ENCODE results near the gene KCNK3. TPM values are rescaled to one million over a fixed set of nuclear protein-coding genes. Genes with fewer than 3 reads are reported as not detected.

KCNK3 gene
- polyA plus RNA-seq, 1 donor from 2014 or later = 12.9 TPM

DNA sequence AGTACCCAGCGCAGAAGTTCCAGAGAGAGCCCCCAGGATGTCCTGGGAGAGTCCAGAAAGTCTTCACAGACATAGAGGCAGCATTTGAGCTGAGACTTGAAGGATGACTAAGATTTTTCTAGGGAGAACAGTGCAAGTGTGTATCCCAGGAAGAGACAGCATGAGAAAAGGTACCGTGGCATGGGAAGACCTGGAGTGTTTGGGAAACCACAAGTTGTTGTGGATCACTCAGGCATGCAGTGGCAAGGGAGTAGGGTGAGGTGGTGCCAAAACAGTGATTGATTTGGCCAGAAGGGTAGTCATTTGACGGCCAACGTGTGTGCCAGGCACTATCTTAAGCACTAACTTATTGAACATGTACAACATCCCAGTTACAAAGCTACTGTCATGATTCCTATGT is 24.5 kb upstream of the KCNK3 start:
- no peak overlapping the region for H2AFZ ChIP-seq (ENCODE audit: low read depth, low read length)
- H3K9me2 ChIP-seq (ENCODE audit: insufficient read depth, low read length) = no peaks in the 10 kb centered on the region
- no peaks in the 10 kb centered on the region for H4K20me1 ChIP-seq (ENCODE audit: insufficient read depth)
- H3K4me3 ChIP-seq (ENCODE audit: low read length) = no peak overlapping the region
- no peak overlapping the region for H3K9ac ChIP-seq (ENCODE audit: low read length)
- TF ChIP-seq MXI1 (conservative IDR thresholded peaks at IDR 0.05; ENCODE audit: poor library complexity, severe bottlenecking) (no peak), TAF1 (IDR thresholded peaks at IDR 0.05; ENCODE audit: low read depth) (no peak), SMC3 (conservative IDR thresholded peaks at IDR 0.05; ENCODE audit: poor library complexity) (no peak), REST (IDR thresholded peaks at IDR 0.05; ENCODE audit: borderline replicate concordance) (no peak)
- no peaks in the 10 kb centered on the region for H3K36me3 ChIP-seq (ENCODE audit: insufficient read depth, low read length)
- H3K27me3 ChIP-seq (ENCODE audit: insufficient read depth, low read depth, low read length) = no peaks in the 10 kb centered on the region
- H3K9me3 ChIP-seq (ENCODE audit: low read length) = no peaks in the 10 kb centered on the region
- no peaks in the 10 kb centered on the region for H3K79me2 ChIP-seq (replicated peaks; ENCODE audit: insufficient read depth, low read length)
- H3K4me2 ChIP-seq (ENCODE audit: low read length) = no peak overlapping the region
- H3F3A ChIP-seq (ENCODE audit: insufficient read depth, low read length, poor library complexity, severe bottlenecking) = no peaks in the 10 kb centered on the region
- H3K27ac ChIP-seq (ENCODE audit: low read length) = no peak overlapping the region

DNA sequence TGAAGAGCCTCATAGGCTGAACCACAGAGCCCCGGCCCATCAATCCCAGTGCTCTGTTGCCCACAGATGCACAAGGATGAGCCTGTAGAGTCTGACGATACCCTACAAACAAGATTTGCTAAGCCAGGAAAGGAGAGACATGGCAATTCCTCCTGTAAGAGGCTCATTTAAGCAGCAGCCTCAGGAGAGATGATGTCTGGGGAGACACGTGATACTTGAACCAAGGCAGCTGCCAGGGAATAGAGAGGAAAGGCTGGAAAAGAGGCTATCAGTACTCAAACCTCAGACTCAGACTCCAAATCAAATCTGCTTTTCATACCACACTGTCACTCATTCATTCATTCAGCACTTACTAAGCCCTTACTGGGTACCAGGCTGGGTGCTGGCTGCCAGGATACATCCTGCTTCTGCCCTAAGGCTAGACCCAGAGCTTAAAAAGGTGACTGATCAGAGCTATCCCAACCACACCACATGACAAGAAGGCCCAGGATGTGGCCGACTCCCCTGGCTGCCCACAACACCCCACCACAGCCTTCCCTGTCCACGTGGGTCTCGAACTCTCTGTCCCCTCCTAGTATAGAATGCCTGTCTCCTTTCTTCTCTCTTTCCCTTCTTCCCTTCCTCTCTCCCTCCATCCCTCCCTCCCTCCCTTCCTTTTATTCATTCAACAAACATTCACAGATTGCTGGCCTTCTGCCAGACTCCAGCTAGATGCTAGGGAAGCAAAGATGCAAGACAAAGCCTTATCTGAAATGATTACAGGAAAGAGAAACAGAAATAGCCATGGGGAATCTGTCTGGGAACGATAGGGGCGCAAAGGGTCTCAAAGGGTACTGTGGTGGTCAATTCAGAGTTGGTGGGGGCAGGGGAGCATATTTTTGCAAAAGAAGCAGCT is 23.4 kb upstream of the KCNK3 start:
- no peak for TF ChIP-seq CTCF (IDR thresholded peaks at IDR 0.05; ENCODE audit: poor library complexity, severe bottlenecking)
- TF ChIP-seq TAF1 (IDR thresholded peaks at IDR 0.05; ENCODE audit: low read depth) = no peak
- TF ChIP-seq MXI1 (conservative IDR thresholded peaks at IDR 0.05; ENCODE audit: poor library complexity, severe bottlenecking) = no peak
- no peak for TF ChIP-seq REST (IDR thresholded peaks at IDR 0.05; ENCODE audit: borderline replicate concordance)
- TF ChIP-seq RAD21 (conservative IDR thresholded peaks at IDR 0.05) = no peak
- TF ChIP-seq SMC3 (conservative IDR thresholded peaks at IDR 0.05; ENCODE audit: poor library complexity) = no peak
- no peak for TF ChIP-seq EP300 (conservative IDR thresholded peaks at IDR 0.05; ENCODE audit: poor library complexity, severe bottlenecking)
- no peak for TF ChIP-seq POLR2AphosphoS5 (IDR thresholded peaks at IDR 0.05)
- no peak for TF ChIP-seq EZH2 (IDR thresholded peaks at IDR 0.05; ENCODE audit: borderline replicate concordance, insufficient read depth, low read length, poor library complexity, severe bottlenecking)
- H3K27ac ChIP-seq (ENCODE audit: low read length) = no peak overlapping the region
- H3K36me3 ChIP-seq (ENCODE audit: insufficient read depth, low read length) = no peaks in the 10 kb centered on the region
- no peaks in the 10 kb centered on the region for H3K9me3 ChIP-seq (ENCODE audit: low read length)
- H3K4me3 ChIP-seq (ENCODE audit: low read length) = no peak overlapping the region
- no peaks in the 10 kb centered on the region for H3K27me3 ChIP-seq (ENCODE audit: insufficient read depth, low read depth, low read length)
- no peak overlapping the region for H3K9ac ChIP-seq (ENCODE audit: low read length)
- no peaks in the 10 kb centered on the region for H3K79me2 ChIP-seq (replicated peaks; ENCODE audit: insufficient read depth, low read length)
- no peaks in the 10 kb centered on the region for H3F3A ChIP-seq (ENCODE audit: insufficient read depth, low read length, poor library complexity, severe bottlenecking)
- no peaks in the 10 kb centered on the region for H4K20me1 ChIP-seq (ENCODE audit: insufficient read depth)
- H3K9me2 ChIP-seq (ENCODE audit: insufficient read depth, low read length) = no peaks in the 10 kb centered on the region
- no peak overlapping the region for H2AFZ ChIP-seq (ENCODE audit: low read depth, low read length)
- no peak overlapping the region for H3K4me2 ChIP-seq (ENCODE audit: low read length)
